ENCODE measurements around the gene HSPD1.

DNA sequence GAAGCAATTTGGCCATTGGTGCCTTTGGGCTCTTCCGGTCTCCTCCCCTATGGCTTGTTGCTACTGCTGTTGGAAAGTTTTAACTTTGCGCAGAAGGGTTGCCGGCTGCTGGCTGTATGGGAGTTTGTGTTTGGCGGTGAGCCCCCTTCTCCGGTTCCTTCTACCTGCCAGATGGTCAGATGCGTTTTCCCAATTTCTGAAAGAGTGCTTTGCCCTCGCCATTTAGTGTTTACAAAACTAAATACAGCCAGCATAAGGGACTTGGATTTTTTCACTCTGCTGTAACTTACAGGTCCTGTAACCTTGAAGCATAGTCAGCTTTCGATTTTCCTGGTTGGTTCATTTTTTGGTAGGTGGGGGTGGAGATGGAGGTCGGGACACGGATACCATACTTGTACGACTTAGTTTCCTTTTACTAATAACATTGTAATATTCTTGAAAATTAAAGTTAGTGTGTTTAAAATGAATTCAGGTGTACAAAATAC is 45.7 kb downstream of the HSPD1 start:
- TF ChIP-seq, protein P1, sequence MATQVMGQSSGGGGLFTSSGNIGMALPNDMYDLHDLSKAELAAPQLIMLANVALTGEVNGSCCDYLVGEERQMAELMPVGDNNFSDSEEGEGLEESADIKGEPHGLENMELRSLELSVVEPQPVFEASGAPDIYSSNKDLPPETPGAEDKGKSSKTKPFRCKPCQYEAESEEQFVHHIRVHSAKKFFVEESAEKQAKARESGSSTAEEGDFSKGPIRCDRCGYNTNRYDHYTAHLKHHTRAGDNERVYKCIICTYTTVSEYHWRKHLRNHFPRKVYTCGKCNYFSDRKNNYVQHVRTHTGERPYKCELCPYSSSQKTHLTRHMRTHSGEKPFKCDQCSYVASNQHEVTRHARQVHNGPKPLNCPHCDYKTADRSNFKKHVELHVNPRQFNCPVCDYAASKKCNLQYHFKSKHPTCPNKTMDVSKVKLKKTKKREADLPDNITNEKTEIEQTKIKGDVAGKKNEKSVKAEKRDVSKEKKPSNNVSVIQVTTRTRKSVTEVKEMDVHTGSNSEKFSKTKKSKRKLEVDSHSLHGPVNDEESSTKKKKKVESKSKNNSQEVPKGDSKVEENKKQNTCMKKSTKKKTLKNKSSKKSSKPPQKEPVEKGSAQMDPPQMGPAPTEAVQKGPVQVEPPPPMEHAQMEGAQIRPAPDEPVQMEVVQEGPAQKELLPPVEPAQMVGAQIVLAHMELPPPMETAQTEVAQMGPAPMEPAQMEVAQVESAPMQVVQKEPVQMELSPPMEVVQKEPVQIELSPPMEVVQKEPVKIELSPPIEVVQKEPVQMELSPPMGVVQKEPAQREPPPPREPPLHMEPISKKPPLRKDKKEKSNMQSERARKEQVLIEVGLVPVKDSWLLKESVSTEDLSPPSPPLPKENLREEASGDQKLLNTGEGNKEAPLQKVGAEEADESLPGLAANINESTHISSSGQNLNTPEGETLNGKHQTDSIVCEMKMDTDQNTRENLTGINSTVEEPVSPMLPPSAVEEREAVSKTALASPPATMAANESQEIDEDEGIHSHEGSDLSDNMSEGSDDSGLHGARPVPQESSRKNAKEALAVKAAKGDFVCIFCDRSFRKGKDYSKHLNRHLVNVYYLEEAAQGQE (IDR thresholded peaks at IDR 0.05; ENCODE audit: low read depth) = no peak
- no peak for TF ChIP-seq FOXM1 (IDR thresholded peaks at IDR 0.05; ENCODE audit: borderline replicate concordance, low read depth)
- TF ChIP-seq, protein P2, sequence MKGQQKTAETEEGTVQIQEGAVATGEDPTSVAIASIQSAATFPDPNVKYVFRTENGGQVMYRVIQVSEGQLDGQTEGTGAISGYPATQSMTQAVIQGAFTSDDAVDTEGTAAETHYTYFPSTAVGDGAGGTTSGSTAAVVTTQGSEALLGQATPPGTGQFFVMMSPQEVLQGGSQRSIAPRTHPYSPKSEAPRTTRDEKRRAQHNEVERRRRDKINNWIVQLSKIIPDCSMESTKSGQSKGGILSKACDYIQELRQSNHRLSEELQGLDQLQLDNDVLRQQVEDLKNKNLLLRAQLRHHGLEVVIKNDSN (IDR thresholded peaks at IDR 0.05) = no peak
- TF ChIP-seq NFIC (IDR thresholded peaks at IDR 0.05) = no peak
- no peak for TF ChIP-seq TAF1 (IDR thresholded peaks at IDR 0.05; ENCODE audit: low read depth)
- TF ChIP-seq YY1 (IDR thresholded peaks at IDR 0.05; ENCODE audit: low read depth) = no peak

Measured in Ishikawa (cell line).